ENCODE measurements around the gene ICE1.

Gene ICE1

DNA sequence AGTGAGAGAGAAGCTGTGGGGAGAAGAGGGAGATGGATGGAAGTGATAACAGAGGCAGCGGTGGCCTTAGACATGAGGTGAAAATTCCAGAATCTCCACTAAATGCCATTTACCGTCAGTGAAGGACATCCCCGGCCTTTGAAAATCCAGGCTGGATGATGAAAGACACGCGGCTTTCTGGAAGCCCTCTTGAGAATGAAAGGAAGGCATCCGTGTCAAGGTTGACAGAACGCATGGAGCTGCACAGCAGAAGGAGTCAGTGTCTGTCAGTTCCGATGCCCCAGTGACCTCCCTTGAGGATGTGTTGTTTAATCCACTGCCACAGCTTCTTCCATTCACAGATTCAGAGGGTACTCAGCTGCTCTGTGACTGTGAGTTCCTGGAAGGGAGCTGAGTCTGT, 114.9 kb downstream of the ICE1 start:
- Histone ChIP-seq H3K9ac (ENCODE audit: low read length in 2 of 2) (no peak overlapping the region), H3K9me3 (ENCODE audit: control insufficient read depth in 2 of 2, low read length in 2 of 2) (no peaks in the 10 kb centered on the region), H3K27ac (ENCODE audit: low read length) (no peak overlapping the region), H3K36me3 (ENCODE audit: control insufficient read depth in 2 of 2, insufficient read depth in 2 of 2, low read length in 2 of 2) (no peaks in the 10 kb centered on the region), H3K4me3 (ENCODE audit: low read length in 2 of 2) (no peak overlapping the region), H3K27me3 (ENCODE audit: control insufficient read depth in 1 of 2, insufficient read depth in 2 of 2, low read length in 2 of 2) (no peaks in the 10 kb centered on the region), H3K4me1 (ENCODE audit: control insufficient read depth, insufficient read depth, low read length) (no peaks in the 10 kb centered on the region)

DNA sequence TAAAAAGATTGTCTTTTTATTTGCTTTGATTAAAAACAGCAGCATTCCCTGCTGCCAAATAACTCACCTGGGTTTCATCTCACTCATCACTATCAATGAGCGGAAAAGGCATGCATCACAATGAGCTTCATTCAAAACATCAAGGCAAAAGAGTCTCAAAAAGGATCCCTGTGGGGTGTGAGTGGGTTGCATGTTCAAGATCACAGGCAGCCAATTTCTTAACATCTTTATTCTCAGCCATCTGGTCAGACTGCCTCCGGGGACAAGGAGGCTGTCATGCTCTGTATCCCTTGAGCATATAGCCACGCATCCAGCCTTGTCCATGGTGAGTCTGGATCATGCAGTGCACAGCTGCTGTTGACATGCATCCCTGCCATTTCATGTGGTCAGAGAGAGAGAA, 117.1 kb downstream of the ICE1 start:
- H3K27ac ChIP-seq (ENCODE audit: low read length), result no peak overlapping the region
- no peak overlapping the region for H3K4me3 ChIP-seq (ENCODE audit: low read length in 2 of 2)
- H3K4me1 ChIP-seq (ENCODE audit: control insufficient read depth, insufficient read depth, low read length), result no peaks in the 10 kb centered on the region

More for the DNA sequence above, 117.1 kb downstream of the ICE1 start:
- Histone ChIP-seq H3K9ac (ENCODE audit: low read length in 2 of 2) (no peak overlapping the region), H3K9me3 (ENCODE audit: control insufficient read depth in 2 of 2, low read length in 2 of 2) (no peaks in the 10 kb centered on the region), H3K36me3 (ENCODE audit: control insufficient read depth in 2 of 2, insufficient read depth in 2 of 2, low read length in 2 of 2) (no peaks in the 10 kb centered on the region), H3K27me3 (ENCODE audit: control insufficient read depth in 1 of 2, insufficient read depth in 2 of 2, low read length in 2 of 2) (no peaks in the 10 kb centered on the region)

All from stomach smooth muscle (tissue), 2 donors.